NB4 (cell line): ENCODE results near the gene NOD1.
A peak's percentile ranks its signal among the peaks of the same experiment; 100 is the strongest.
"Not testable (repeated sequence)": the region's sequence is repeated elsewhere in the genome, so short reads cannot be mapped to it uniquely, and the experiment has no call there.

Source experiments
- DNase-seq: peaks from one replicate; pipeline ENCODE4 v3.0.0; 2010; ENCODE audit warnings: low read depth
- H3K4me3 ChIP-seq: one replicate; pipeline ENCODE4 v1.5.1; 2011; ENCODE audit warnings: mild to moderate bottlenecking, low read depth, low read length, moderate library complexity
- CTCF ChIP-seq: IDR thresholded peaks from one replicate; pipeline ENCODE4 v1.5.1; 2012; ENCODE audit warnings: low read depth, low read length
- MAX ChIP-seq: IDR thresholded peaks from 2 replicates; pipeline ENCODE4 v1.6.1; 2011; ENCODE audit warnings: low read depth, low read length
- MYC ChIP-seq: IDR thresholded peaks from 2 replicates; pipeline ENCODE4 v1.6.1; 2011; ENCODE audit warnings: low read depth, low read length
- POLR2A ChIP-seq: IDR thresholded peaks from 2 replicates; pipeline ENCODE4 v1.6.1; 2011; ENCODE audit warnings: mild to moderate bottlenecking; ENCODE audit not compliant: insufficient read length; ENCODE audit errors: extremely low read depth

NOD1 gene

GRCh38 chr7:30513762-30514161, 35.2 kb upstream of the NOD1 start:
- no peak overlapping the region for H3K4me3 ChIP-seq
- no peak for TF ChIP-seq POLR2A
- TF ChIP-seq CTCF, result no peak
- no peak for TF ChIP-seq MYC
- TF ChIP-seq MAX, result no peak
- no peak for DNase-seq

- no peak overlapping the region for H3K4me3 ChIP-seq
- TF ChIP-seq MYC (no peak), POLR2A (no peak), MAX (no peak), CTCF (no peak)
- DNase-seq, result no peak
Measured at GRCh38 chr7:30511973-30512662, 33.5 kb upstream of the NOD1 start.

GRCh38 chr7:30511494-30511893, 32.9 kb upstream of the NOD1 start:
- no peak overlapping the region for H3K4me3 ChIP-seq
- DNase-seq, result no peak
- TF ChIP-seq POLR2A (no peak), CTCF (no peak)

- DNase-seq, result peak; percentile 69
- no peak overlapping the region for H3K4me3 ChIP-seq
- TF ChIP-seq CTCF, result peak; percentile 94
- TF ChIP-seq POLR2A, result no peak
Measured at GRCh38 chr7:30510124-30511075, 31.8 kb upstream of the NOD1 start.

GRCh38 chr7:30509171-30509857, 30.7 kb upstream of the NOD1 start:
- not testable (repeated sequence) for DNase-seq, H3K4me3 ChIP-seq

- not testable (repeated sequence) for H3K4me3 ChIP-seq, DNase-seq
Measured at GRCh38 chr7:30507346-30507900, 28.8 kb upstream of the NOD1 start.

- TF ChIP-seq MAX (no peak), CTCF (no peak), MYC (no peak), POLR2A (no peak)
- H3K4me3 ChIP-seq, result peak overlapping the region; percentile 77
- no peak for DNase-seq
Measured at GRCh38 chr7:30505174-30505697, 26.7 kb upstream of the NOD1 start.
